Activated naive CD8-positive, alpha-beta T cell (primary cell): Measurements from ENCODE around the gene OPCML.

Experiments
- H3K27ac Mint-ChIP-seq: one replicate; pipeline ENCODE4 v1.8.0; 2021; ENCODE audit warnings: mixed read lengths
- H3K27me3 Mint-ChIP-seq: one replicate; pipeline ENCODE4 v1.8.0; 2021; ENCODE audit warnings: mixed read lengths
- H3K36me3 Mint-ChIP-seq: one replicate; pipeline ENCODE4 v1.8.0; 2021; ENCODE audit warnings: mixed read lengths
- H3K4me1 Mint-ChIP-seq: one replicate; pipeline ENCODE4 v1.8.0; 2021; ENCODE audit warnings: low read depth, mixed read lengths
- H3K4me3 Mint-ChIP-seq: one replicate; pipeline ENCODE4 v1.8.0; 2021; ENCODE audit warnings: mild to moderate bottlenecking, mixed read lengths
- H3K9me3 Mint-ChIP-seq: one replicate; pipeline ENCODE4 v1.8.0; 2021; ENCODE audit warnings: low read depth, mixed read lengths

The OPCML gene

GRCh38 chr11:132960273-132961078, 571.8 kb downstream of the OPCML start:
- Mint-ChIP-seq H3K4me3 (no peak overlapping the region), H3K27ac (no peak overlapping the region), H3K4me1 (no peaks in the 10 kb centered on the region), H3K27me3 (no peaks in the 10 kb centered on the region), H3K9me3 (no peaks in the 10 kb centered on the region), H3K36me3 (no peaks in the 10 kb centered on the region)

DNA sequence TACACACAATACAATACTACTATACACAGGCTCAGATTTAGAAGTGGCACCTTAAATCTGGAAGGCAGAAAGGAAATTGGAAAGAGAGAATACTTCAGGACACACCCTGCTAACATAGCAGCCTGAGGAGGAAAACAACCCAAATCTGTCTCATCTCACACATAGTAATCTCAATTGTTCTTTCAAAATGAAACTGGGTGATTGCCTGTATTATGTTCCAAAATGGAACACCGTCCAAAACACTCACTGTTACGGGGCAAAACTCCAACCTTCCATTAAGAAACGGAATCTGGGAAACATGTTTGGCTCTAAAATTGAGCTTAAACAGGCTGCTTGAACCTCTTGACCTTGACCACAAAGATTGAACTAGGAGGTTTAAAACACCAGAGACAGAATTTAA, 572.6 kb downstream of the OPCML start:
- Mint-ChIP-seq H3K4me1 (no peaks in the 10 kb centered on the region), H3K36me3 (no peaks in the 10 kb centered on the region), H3K27me3 (no peaks in the 10 kb centered on the region), H3K9me3 (no peaks in the 10 kb centered on the region), H3K4me3 (no peak overlapping the region), H3K27ac (no peak overlapping the region)

GRCh38 chr11:132957881-132958280, 574.4 kb downstream of the OPCML start:
- no peaks in the 10 kb centered on the region for H3K27me3 Mint-ChIP-seq
- H3K36me3 Mint-ChIP-seq: no peaks in the 10 kb centered on the region
- no peak overlapping the region for H3K27ac Mint-ChIP-seq
- no peak overlapping the region for H3K4me3 Mint-ChIP-seq
- H3K4me1 Mint-ChIP-seq: no peaks in the 10 kb centered on the region
- H3K9me3 Mint-ChIP-seq: no peaks in the 10 kb centered on the region

DNA sequence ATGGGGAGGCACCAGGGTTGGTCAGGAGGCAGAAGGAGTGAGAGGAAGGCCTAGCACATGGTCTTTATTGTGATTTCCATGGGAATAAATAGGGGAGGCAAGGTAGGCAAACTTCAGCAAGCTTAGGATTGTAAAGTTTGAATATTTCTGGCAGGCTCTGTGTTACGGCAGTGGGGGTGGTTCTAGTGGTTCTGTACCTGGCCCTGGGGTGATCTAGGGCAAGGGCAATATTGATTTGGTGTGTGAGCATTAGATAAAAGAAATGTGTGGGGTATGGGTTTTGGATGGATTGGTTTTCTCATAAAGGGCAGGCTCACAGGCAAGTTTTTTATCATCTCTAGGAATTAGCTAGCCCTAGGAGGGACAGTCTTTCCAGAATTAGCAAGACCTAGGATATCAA, 584.0 kb downstream of the OPCML start:
- Mint-ChIP-seq H3K27me3 (peaks cover 10% of the 10 kb centered on the region), H3K9me3 (no peaks in the 10 kb centered on the region), H3K36me3 (no peaks in the 10 kb centered on the region)

GRCh38 chr11:132944569-132944944, 587.7 kb downstream of the OPCML start:
- no peak overlapping the region for H3K27ac Mint-ChIP-seq
- no peaks in the 10 kb centered on the region for H3K9me3 Mint-ChIP-seq
- peaks cover 4% of the 10 kb centered on the region for H3K4me1 Mint-ChIP-seq
- H3K36me3 Mint-ChIP-seq: no peaks in the 10 kb centered on the region
- H3K27me3 Mint-ChIP-seq: peaks cover 16% of the 10 kb centered on the region
- no peak overlapping the region for H3K4me3 Mint-ChIP-seq

More for the DNA sequence above, 584.0 kb downstream of the OPCML start:
- Mint-ChIP-seq H3K27ac (no peak overlapping the region), H3K4me1 (peaks cover 3% of the 10 kb centered on the region), H3K4me3 (no peak overlapping the region)

DNA sequence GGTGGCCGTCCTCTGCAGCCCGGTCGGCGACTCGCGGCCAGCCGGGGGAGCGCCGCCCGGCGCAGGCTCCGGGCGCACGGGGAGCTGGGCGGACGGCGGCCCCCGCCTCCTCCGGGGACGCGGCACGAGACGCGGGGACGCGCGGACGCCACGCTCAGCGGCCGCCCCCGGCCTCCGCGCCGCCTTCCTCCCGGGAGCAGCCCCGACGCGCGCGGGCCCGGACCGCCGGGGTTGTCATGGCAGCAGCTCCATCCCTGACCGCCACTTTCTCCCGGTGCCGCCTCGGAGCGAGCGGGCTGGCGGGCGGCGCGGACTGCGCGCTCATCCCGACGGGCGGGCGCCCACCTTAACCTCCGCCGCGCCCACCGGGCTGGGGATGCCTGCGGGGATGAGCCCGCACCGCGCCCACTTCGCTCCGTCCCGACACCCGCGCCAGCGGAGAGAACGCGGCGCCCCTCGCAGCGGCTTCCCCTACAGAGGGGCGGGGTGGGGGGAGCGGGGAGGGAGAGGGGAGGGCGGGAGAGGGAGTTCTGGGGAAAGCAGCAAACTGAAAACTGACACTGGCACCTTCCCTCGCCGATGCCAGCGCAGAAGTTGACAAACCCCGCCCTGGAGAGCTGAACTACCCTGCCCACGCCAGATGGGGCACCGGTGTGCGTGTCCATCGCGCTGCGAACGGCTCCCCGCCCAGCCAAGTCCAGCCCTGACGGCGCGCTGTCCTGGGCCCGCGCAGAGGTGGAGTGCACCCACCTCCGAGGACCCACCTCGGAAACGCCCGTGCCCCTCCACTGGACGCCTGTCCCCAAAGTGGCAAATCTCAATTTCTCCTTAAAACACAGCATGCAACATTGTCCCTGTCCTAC, 588.4 kb downstream of the OPCML start:
- Mint-ChIP-seq H3K27me3 (peaks cover 16% of the 10 kb centered on the region), H3K4me3 (no peak overlapping the region), H3K4me1 (peaks cover 4% of the 10 kb centered on the region)

DNA sequence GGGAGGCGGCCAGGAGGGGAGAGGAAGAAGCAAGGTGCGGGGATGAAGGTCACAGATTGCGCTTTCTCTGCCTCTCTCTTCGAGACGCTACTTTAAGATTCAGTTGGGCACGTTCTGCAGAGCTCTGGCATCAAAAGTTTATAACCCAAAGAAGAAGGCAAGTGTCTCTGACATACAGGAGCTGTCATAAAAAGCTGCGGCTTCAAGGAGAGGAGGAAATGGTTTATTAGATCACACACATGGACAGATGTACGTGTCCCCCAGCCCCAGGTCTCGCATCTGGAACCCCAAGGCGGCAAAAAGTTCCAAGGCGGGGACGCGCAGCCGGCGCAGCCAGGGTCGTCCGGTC, 589.0 kb downstream of the OPCML start:
- Mint-ChIP-seq H3K27me3 (peaks cover 16% of the 10 kb centered on the region), H3K4me3 (peak overlapping the region; percentile 20), H3K4me1 (peaks cover 4% of the 10 kb centered on the region), H3K27ac (no peak overlapping the region), H3K9me3 (no peaks in the 10 kb centered on the region), H3K36me3 (no peaks in the 10 kb centered on the region)

More for the DNA sequence above, 588.4 kb downstream of the OPCML start:
- Mint-ChIP-seq H3K27ac (no peak overlapping the region), H3K36me3 (no peaks in the 10 kb centered on the region), H3K9me3 (no peaks in the 10 kb centered on the region)

GRCh38 chr11:132942611-132943356, 589.5 kb downstream of the OPCML start:
- H3K9me3 Mint-ChIP-seq: no peaks in the 10 kb centered on the region
- H3K36me3 Mint-ChIP-seq: no peaks in the 10 kb centered on the region
- H3K4me3 Mint-ChIP-seq: peak overlapping the region; percentile 20
- peaks cover 4% of the 10 kb centered on the region for H3K4me1 Mint-ChIP-seq
- no peak overlapping the region for H3K27ac Mint-ChIP-seq
- H3K27me3 Mint-ChIP-seq: peaks cover 16% of the 10 kb centered on the region

GRCh38 chr11:132941761-132942160, 590.5 kb downstream of the OPCML start:
- H3K4me3 Mint-ChIP-seq: no peak overlapping the region
- no peak overlapping the region for H3K27ac Mint-ChIP-seq
- H3K27me3 Mint-ChIP-seq: peaks cover 16% of the 10 kb centered on the region
- H3K36me3 Mint-ChIP-seq: no peaks in the 10 kb centered on the region
- H3K9me3 Mint-ChIP-seq: no peaks in the 10 kb centered on the region
- H3K4me1 Mint-ChIP-seq: peaks cover 4% of the 10 kb centered on the region

- no peaks in the 10 kb centered on the region for H3K36me3 Mint-ChIP-seq
- H3K4me1 Mint-ChIP-seq: peaks cover 4% of the 10 kb centered on the region
- no peaks in the 10 kb centered on the region for H3K9me3 Mint-ChIP-seq
- H3K27ac Mint-ChIP-seq: no peak overlapping the region
- H3K27me3 Mint-ChIP-seq: peaks cover 16% of the 10 kb centered on the region
- H3K4me3 Mint-ChIP-seq: no peak overlapping the region
Measured at GRCh38 chr11:132941024-132941646, 591.2 kb downstream of the OPCML start.

GRCh38 chr11:132937016-132937415, 595.3 kb downstream of the OPCML start:
- no peaks in the 10 kb centered on the region for H3K36me3 Mint-ChIP-seq

DNA sequence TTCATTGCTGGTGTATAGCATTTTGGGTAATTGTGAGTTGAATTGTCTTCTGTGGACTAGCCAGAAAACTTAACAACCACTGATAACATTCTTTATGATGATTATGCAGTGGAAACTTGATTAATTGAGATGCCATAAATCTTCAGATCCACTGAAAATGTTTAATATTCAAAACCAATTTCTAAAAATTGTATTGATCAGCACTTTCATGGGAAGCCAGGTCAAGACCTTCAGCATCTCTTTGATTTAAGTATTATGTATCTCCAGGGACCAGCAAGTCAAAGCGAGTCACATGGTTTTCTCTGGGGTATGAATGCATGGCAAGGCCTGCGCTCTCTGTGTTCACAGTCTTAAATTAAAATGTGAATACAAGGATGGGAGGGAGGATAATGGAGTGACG, 596.9 kb downstream of the OPCML start:
- Mint-ChIP-seq H3K4me1 (no peaks in the 10 kb centered on the region), H3K9me3 (peaks cover 3% of the 10 kb centered on the region), H3K27ac (no peak overlapping the region), H3K4me3 (no peak overlapping the region), H3K36me3 (no peaks in the 10 kb centered on the region), H3K27me3 (no peaks in the 10 kb centered on the region)

More at GRCh38 chr11:132937016-132937415, 595.3 kb downstream of the OPCML start:
- Mint-ChIP-seq H3K4me1 (no peaks in the 10 kb centered on the region), H3K27ac (no peak overlapping the region), H3K4me3 (no peak overlapping the region), H3K27me3 (peaks cover under 1% of the 10 kb centered on the region), H3K9me3 (no peaks in the 10 kb centered on the region)

DNA sequence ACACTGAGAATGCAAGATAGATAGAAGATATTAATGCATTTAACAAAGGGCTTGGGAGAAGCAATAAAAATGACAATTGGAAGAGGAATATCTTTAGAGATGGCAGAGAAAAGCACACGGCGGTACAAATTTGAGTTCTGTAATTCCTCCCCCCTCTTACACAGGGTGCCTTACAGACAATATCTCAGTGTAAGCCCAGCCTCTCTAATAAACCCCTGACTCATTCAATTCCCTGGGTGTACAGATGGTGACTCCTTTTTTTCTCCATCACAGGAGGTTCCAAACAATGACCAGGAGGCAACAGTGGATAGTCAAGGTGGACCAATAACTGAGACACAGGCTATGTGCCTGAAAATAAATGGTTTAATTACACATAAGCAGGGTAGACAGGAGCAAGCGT, 598.6 kb downstream of the OPCML start:
- Mint-ChIP-seq H3K36me3 (no peaks in the 10 kb centered on the region), H3K4me3 (no peak overlapping the region), H3K27ac (no peak overlapping the region), H3K27me3 (no peaks in the 10 kb centered on the region), H3K4me1 (no peaks in the 10 kb centered on the region), H3K9me3 (peaks cover 7% of the 10 kb centered on the region)

GRCh38 chr11:132925825-132926469, 606.4 kb downstream of the OPCML start:
- Mint-ChIP-seq H3K27ac (no peak overlapping the region), H3K4me1 (no peaks in the 10 kb centered on the region), H3K9me3 (peaks cover 7% of the 10 kb centered on the region), H3K36me3 (no peaks in the 10 kb centered on the region), H3K4me3 (no peak overlapping the region), H3K27me3 (peaks cover 4% of the 10 kb centered on the region)
